Right lobe of liver (tissue), 6 donors: Measurements from ENCODE around the gene H6PD. TPM values are rescaled to one million over a fixed set of nuclear protein-coding genes. Genes with fewer than 3 reads are reported as not detected.

ENCODE experiments used
- ATAC-seq, 4 donors: fragments of 200-7000 bp; cut with Tn5 transposase; one replicate each; pipeline ENCODE4 v1.9.1; 2020; ENCODE audit warnings: mild to moderate bottlenecking in 4 of 4, moderate library complexity in 4 of 4
- DNase-seq, 3 donors: peaks; one replicate each; pipeline ENCODE4 v3.0.0-alpha.2; 2020
- H3K27ac ChIP-seq, 3 donors: fragments of 200-600 bp; one replicate each; pipeline ENCODE4 v1.8.0; 2022
- H3K27me3 ChIP-seq, 2 donors: fragments of 200-600 bp; one replicate each; pipeline ENCODE4 v1.8.0; 2022
- H3K36me3 ChIP-seq, 4 donors: fragments of 200-600 bp; sonication (generic) in 1 of 4; one replicate each; pipeline versions ENCODE4 v1.5.1 to v1.8.0; 2017 to 2022; ENCODE audit warnings: control low read depth in 1 of 4
- H3K4me1 ChIP-seq, 4 donors: fragments of 200-600 bp; sonication (generic) in 1 of 4; one replicate each; pipeline versions ENCODE4 v1.5.1 to v1.8.0; 2017 to 2022; ENCODE audit warnings: control low read depth in 1 of 4
- H3K4me3 ChIP-seq, 3 donors: fragments of 200-600 bp; one replicate each; pipeline ENCODE4 v1.8.0; 2022
- H3K9me3 ChIP-seq, 4 donors: fragments of 200-600 bp; sonication (generic) in 1 of 4; one replicate each; pipeline versions ENCODE4 v1.5.1 to v1.8.0; 2017 to 2022; ENCODE audit warnings: control low read depth in 1 of 4
- CTCF ChIP-seq, 4 donors: fragments of 200-600 bp in 3 of 4; fragments of 450-650 bp in 1 of 4; IDR thresholded peaks; one replicate each; pipeline versions ENCODE4 v1.5.1 to v1.8.0; 2016 to 2022; ENCODE audit warnings: antibody characterized with exemption in 4 of 4, mild to moderate bottlenecking in 2 of 4
- POLR2A ChIP-seq: fragments of 450-650 bp; IDR thresholded peaks from one replicate; pipeline ENCODE4 v1.6.1; 2017; ENCODE audit warnings: antibody characterized with exemption, mild to moderate bottlenecking
- WGBS: methylation state at CpG from one replicate; pipeline ENCODE4 v1.1.6; 2018; ENCODE audit warnings: low coverage, low lambda C conversion rate; ENCODE audit not compliant: insufficient coverage; ENCODE audit errors: missing lambda C conversion rate; 5-methylcytosine and 5-hydroxymethylcytosine counted together
- intact Hi-C, 2 donors: fragments of 100-400 bp; cut with DNase I; formaldehyde crosslinking; loops; one replicate each; pipeline versions ENCODE4 v1.11.2 to v1.14.1; 2022
- total RNA-seq, 6 experiments: library from RNA; depleted of rRNA in 2 of 6; stranded (reverse); fragments of >200 nt in 2 of 6; fragmentation: NEBNext Ultra II Directional in 3 of 6; extraction: Animal tissue kit (Norgen Biotek cat#: 25700) in 3 of 6; gene quantifications; one replicate each; pipeline versions ENCODE4 v1.1.0 to v1.2.4, GENCODE V29; 2016 to 2023
- donor health status: DM: no; HTN: yes; CAD: no.
- donor health status: DM: no; HTN: no; CAD: no.
- donor health status: DM: no; HTN: no; CAD: no.
- donor health status: DM: no; HTN: yes; CAD: no.
- donor health status: DM: no; HTN: yes; CAD: no.

H6PD gene
- total RNA-seq, 6 experiments from 2014 or later: 102 to 158 (median 120) TPM

GRCh38 chr1:9280015-9280860 lies 45.7 kb downstream of the H6PD start:
- H3K27me3 ChIP-seq: no peaks in the 10 kb centered on the region
- H3K4me1 ChIP-seq: no peaks in the 10 kb centered on the region
- 16% methylated on average over 23 of the region's 36 CpGs for WGBS
- H3K27ac ChIP-seq: no peak overlapping the region
- DNase-seq: peak in 2 of 3 donors; percentile 47 to 49
- H3K36me3 ChIP-seq: no peaks in the 10 kb centered on the region
- no peaks in the 10 kb centered on the region for H3K9me3 ChIP-seq
- H3K4me3 ChIP-seq: no peak overlapping the region
- intact Hi-C loops: loop anchor here in 1 of 2 donors (10.0 kb wide), 1 partner anchor 195 kb away; no protein-coding TSS in a partner anchor
- peak in 2 of 4 donors; percentile 10 to 48 for ATAC-seq
- TF ChIP-seq POLR2A (no peak), CTCF (IDR thresholded peaks at IDR 0.05) (no peak)

GRCh38 chr1:9281071-9281827 lies 46.7 kb downstream of the H6PD start:
- Histone ChIP-seq H3K27ac (no peak overlapping the region), H3K36me3 (no peaks in the 10 kb centered on the region), H3K4me1 (no peaks in the 10 kb centered on the region), H3K4me3 (no peak overlapping the region), H3K27me3 (no peaks in the 10 kb centered on the region), H3K9me3 (no peaks in the 10 kb centered on the region)
- ATAC-seq: peak in 2 of 4 donors; percentile 15 to 27
- intact Hi-C loops: loop anchor here in 1 of 2 donors (10.0 kb wide), 1 partner anchor 194 kb away; no protein-coding TSS in a partner anchor
- DNase-seq: peak in 2 of 3 donors; percentile 19 to 35
- 71% methylated on average over 9 of the region's 19 CpGs for WGBS
- TF ChIP-seq POLR2A: no peak
- TF ChIP-seq CTCF (IDR thresholded peaks at IDR 0.05): no peak

DNA sequence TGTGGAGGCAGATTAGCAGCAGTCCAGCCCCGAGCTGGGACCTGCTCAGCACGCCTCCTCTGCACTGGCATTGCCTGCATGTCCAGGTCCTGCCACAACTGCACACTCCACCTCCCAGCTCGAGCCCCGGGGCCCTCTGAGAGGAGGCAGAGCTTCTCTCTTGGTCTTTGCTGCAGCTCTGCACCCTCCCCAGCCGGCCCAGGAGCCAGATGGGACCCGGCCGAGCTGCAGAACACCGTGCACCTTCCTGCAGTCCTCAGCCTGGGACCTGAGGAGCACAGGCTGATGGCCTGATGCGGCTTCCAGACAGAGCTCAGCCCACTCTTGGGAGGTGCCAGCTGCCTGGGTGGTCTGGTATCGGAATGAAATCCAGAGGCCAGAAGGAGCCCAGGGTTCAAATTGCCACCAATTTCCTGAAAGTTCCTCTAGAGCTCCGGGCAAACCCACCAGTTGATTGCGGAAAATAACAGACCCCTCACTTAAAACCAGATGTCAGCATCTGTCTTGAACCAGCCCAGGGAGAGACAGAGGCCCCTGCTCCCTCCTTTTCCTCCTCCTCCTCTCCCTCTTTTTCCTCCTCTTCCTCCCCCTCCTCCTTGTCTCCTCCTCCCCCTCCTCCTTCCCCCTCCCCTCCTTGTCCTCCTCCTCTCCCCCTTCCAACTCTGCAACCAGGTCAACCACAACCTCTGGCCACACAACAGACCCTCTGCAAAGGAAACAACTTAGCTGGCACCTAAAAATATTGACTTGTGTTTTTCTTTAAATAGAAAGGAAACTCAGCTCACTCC lies 47.5 kb downstream of the H6PD start:
- Histone ChIP-seq H3K36me3 (no peaks in the 10 kb centered on the region), H3K27ac (no peak overlapping the region), H3K4me3 (no peak overlapping the region), H3K27me3 (no peaks in the 10 kb centered on the region), H3K9me3 (no peaks in the 10 kb centered on the region), H3K4me1 (no peaks in the 10 kb centered on the region)
- intact Hi-C loops: loop anchor here in 1 of 2 donors (10.0 kb wide), 1 partner anchor 193 kb away; no protein-coding TSS in a partner anchor
- TF ChIP-seq POLR2A: no peak
- WGBS: 57% methylated on average over 3 of the region's 12 CpGs
- ATAC-seq: peak in 3 of 4 donors; percentile 3 to 15 (median 11)
- peak in 2 of 3 donors; percentile 14 to 40 for DNase-seq

DNA sequence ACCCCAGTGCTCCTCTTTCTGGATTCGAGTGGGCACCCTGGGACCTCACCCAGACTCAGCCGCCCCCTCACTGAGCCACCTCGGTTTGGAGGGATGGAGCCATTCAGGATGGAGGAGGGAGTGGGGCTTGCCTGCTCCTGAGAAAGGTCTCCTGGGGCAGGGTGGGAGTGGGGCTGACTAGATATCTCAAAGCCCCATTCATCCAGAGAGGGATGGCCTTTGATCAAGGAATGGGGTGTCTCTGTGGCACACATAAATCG lies 48.1 kb downstream of the H6PD start:
- intact Hi-C loops: loop anchor here in 1 of 2 donors (10.0 kb wide), 1 partner anchor 192 kb away; no protein-coding TSS in a partner anchor

More for the DNA sequence above, 48.1 kb downstream of the H6PD start:
- Histone ChIP-seq H3K4me3 (no peak overlapping the region), H3K4me1 (no peaks in the 10 kb centered on the region), H3K36me3 (no peaks in the 10 kb centered on the region), H3K9me3 (no peaks in the 10 kb centered on the region), H3K27ac (no peak overlapping the region), H3K27me3 (no peaks in the 10 kb centered on the region)
- WGBS: 18% methylated on average over 2 of the region's 4 CpGs
- TF ChIP-seq CTCF (IDR thresholded peaks at IDR 0.05) (no peak), POLR2A (no peak)
- DNase-seq (peak in 2 of 3 donors; percentile 10 to 18), ATAC-seq (no peak)
